DOHH2 (cell line): ENCODE results near the gene UAP1L1.

Experiments used
- CTCF ChIP-seq: fragments of 200-600 bp; sonication (generic); IDR thresholded peaks from one replicate; pipeline ENCODE4 v1.5.1; 2014; ENCODE audit warnings: antibody characterized with exemption, mild to moderate bottlenecking, low read depth, low read length; ENCODE audit not compliant: poor library complexity, severe bottlenecking
- EZH2phosphoT487 ChIP-seq: fragments of 200-600 bp; sonication (generic); IDR thresholded peaks from 2 replicates; pipeline ENCODE4 v1.6.1; 2017; ENCODE audit warnings: borderline replicate concordance, mild to moderate bottlenecking, antibody characterized with exemption, low read length, moderate library complexity, mixed read lengths

GRCh38 chr9:137056739-137057415 is 20.4 kb upstream of the UAP1L1 start:
- TF ChIP-seq CTCF (no peak), EZH2phosphoT487 (no peak)
